Stimulated activated CD8-positive, alpha-beta memory T cell treated with anti-CD3 and anti-CD28 coated beads, Interleukin-7, amount 100 ng/mL, for 1 hour (primary cell): ENCODE results near the gene PTGES2.
"Not testable (repeated sequence)": the region's sequence is repeated elsewhere in the genome, so short reads cannot be mapped to it uniquely, and the experiment has no call there.

Experiments
- DNase-seq, 2 donors: peaks; one replicate each; pipeline ENCODE4 v3.0.0-alpha.2; 2020; ENCODE audit warnings: low read depth in 2 of 2

PTGES2 gene

DNA sequence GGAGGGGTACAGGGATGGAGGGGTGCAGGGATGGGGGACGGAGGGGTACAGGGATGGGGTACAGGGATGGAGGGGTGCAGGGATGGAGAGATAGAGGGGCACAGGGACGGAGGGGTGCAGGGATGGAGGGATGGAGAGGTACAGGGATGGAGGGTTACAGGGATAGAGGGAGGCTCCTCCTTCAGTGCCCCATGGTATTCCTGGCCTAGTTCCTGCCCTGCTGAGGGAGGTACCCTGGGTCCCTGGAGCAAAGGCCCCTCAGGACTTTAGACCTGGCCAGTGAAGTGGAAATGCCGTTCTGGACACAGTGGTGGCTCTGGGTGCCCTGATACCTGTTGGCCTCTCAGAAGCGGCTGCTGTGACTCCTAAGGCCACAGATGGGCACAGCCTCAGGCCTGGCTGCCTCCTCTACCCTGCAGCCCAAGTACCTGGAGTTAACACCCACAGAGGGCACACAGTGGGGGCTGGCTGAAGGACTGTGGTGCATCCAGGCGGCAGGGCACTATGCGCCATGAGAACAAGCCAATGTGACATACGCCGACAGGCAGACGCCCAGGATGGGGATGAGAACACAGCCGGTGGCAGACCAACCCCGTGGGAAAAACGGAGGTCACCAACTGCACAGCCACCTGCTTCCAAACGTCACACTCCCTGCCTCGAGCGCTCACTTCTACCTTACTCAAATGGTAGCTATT is 8.4 kb downstream of the PTGES2 start:
- no peak for DNase-seq

DNA sequence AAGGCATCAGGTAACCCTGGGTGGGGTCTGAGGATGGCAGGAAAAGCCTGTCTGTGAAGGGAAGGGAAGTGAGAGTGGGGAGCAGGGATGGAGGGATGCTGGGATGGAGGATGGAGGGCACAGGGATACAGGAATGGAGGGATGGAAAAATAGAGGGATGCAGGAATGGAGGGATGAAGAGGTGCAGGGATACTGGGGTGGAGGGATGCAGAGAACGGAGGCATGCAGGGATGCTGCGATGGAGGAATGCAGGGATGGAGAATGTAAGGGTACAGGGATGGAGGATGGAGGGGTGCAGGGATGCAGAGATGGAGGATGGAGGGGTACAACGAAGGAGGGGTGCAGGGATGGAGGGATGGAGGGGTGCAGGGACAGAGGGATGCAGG is 9.1 kb downstream of the PTGES2 start:
- DNase-seq: no peak

DNA sequence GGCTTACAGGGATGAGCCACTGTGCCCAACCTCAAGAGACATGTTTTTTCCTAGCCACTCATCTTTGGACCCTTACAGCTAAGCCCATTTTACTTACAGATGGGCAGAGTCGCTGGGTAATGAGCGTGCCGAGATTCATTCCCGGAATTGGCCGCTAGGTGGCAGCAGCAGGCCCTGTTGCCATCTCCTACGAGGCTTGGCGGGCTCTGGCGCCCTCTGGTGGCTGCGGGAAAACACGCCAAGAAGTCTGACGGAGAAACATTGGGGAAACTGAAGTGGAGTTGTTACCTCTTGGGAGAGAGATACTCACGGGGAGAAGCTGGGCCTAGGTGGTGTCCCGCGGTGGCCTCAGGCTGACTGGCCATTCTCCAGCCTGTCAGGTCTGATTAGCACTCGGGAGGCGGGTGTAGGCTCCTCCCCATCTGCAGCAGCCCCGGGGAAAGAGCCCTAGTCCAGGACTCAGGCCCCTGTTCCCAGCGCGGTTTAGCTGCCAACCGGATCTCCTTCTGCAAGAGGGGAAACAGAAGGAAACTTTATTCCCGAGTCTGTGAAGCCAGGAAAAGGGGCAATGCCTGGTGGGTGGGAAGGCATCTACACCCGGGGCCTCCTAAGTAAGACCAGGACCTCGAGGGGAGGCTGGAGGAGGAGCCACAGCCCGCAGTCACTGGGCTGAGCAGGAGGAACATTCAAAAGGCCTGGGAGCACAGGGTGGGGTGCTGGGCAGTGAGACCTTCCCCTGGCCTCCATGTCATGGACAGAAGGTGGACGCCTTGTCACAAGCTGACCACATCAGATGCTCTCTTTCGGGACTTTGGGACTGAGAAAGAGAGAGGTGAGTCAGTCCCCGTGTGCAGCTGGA is 9.7 kb downstream of the PTGES2 start:
- peak; percentile 92 to 99 for DNase-seq

GRCh38 chr9:128116104-128117083 is 11.1 kb downstream of the PTGES2 start:
- DNase-seq: no peak

- DNase-seq: no peak
Observed at GRCh38 chr9:128115187-128116103, 12.1 kb downstream of the PTGES2 start.

DNA sequence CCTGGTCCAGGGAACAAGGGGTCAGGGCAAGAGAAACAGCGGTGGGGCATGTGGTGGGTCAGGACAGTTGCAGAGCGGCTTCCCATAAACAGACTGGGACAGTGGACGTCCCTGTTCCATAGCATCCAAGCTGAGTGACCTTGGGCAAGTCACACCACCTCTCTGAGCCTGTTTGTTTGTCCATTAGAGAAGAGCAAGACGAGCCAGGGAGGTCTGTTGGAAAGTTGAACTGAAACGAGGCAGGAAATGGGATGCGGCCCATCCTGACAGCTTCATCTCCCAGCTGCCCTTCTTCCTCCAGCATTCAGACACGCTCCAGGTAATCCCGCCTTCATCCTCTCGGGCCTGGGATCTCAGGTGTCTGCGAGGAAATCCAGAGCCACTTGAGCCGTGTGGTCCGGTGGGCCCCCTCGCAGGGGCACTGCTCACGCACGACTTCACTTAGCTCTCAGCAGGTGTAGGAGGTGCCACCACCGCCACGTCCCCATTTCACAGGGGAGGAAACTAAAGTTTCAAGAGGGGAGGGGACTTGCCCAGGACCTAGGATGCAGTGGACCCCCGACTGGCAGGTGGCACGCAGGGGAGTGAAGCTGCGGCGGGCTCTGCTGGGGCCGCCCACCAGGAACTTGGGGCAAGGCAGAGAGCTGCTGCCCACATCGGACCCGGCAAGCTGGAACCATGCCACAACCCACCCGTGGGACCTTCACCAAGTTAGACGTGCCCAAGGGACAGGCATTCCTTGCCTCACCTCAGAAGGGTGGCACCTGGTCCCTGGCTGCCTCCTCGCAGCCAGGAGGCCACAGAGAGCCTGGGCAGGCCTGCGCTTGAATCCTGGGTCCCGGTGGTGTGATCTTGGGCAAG is 13.0 kb downstream of the PTGES2 start:
- DNase-seq: no peak

DNA sequence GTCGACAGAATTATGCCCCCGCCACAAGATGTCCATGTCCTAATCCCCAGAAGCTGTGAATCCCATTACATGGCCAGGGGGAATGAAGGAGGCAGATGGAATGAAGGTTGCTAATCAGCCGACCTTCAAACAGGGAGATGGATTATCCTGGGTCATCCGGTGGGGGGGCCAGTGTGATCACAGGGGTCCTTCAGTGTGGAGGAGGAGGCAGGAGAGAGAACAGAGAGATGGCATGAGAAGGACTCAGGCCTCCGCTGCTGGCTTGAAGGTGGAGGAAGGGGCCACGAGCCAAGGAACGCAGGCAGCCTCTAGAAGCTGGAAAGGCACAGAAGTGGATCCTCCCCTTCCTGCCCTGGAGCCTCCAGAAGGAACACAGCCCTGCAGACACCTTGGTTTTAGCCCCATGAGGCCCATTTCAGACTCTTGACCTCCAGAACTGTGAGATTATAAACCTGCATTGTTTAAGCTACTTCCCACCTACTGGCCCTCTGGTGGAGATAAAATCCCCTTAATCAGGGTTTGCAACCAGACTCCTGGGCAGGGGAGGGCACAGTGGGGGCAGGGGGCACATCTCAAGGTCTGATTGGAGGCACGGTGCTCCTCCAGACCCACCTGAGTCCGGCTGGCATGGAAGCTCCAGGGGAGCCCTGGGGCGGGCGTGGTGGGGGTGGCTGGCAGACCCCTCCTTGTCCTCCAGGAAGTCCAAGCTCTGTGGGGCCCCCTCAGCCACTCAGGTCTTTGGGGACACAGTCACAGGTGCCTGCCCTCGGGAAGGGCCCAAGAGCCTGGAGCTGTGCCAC is 13.8 kb downstream of the PTGES2 start:
- no peak for DNase-seq

DNA sequence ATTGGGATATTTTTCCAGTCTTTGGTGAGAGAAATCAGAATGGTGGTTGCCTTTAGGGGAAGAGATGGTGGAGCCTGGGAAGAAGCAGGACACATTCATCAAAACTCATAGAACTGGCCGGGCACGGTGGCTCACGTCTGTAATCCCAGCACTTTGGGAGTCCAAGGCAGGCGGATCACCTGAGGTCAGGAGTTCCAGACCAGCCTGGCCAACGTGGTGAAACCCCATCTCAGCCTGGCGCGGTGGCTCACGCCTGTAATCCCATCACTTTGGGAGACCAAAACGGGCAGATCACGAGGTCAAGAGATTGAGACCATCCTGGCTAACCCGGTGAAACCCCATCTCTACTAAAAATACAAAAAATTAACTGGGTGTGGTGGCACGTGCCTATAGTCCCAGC is 15.8 kb downstream of the PTGES2 start:
- DNase-seq: not testable (repeated sequence)

DNA sequence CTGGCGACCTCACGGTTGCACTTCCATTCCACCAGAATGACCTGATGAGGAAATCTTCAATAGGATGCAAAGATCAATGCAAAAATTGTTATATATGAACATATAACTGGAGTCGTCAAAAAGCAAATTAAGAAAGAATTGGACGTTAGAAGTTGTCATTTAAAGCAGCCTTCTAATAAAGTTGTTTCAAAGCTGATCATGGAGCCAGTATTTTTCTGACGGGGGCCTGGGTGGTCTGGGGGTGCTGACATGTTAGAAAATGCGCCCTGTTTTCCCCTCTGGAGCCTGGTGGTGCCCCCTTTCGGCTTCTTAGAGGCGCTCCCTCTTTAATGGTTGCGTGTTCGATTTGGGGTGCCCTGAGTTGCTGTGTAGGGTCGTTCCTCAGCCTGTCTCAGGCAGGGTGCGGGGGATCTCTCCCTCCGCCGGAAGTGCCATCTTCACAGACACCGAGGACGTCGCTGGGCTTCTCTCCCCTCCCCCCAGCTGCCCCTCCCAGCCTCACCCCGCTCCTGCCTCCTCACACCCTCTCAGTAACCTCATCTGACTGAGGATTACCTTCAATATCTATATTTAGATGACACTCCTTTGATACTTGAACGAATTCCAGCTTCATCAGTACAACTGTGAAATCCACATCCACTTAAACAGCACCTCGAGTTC is 18.3 kb downstream of the PTGES2 start:
- no peak for DNase-seq

GRCh38 chr9:128108269-128109049 is 19.1 kb downstream of the PTGES2 start:
- no peak for DNase-seq

DNA sequence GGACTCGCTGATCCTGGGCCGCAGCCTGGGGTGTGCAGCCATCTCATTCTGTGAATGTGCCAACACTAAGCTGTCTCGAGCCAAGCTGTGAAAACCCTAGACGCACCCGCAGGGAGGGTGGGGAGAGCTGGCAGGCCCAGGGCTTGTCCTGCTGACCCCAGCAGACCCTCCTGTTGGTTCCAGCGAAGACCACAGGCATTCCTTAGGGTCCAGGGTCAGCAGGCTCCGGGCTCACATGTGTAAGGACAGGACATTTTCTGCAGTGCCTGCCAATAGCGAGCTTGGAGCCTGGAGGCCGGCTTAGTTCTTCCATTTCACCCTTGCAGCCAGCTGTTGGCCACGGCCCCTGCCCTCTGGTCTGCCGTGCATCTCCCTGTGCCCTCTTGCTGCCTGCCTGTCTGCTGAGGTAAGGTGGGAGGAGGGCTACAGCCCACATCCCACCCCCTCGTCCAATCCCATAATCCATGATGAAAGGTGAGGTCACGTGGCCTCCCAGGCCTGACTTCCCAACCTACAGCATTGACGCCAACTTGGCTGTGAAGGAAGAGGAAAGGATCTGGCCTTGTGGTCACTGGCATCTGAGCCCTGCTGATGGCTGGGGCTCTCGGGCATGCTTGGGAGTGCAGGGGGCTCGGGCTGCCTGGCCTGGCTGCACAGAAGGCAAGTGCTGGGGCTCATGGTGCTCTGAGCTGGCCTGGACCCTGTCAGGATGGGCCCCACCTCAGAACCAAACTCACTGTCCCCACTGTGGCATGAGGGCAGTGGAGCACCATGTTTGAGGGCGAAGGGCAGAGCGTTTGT is 19.9 kb downstream of the PTGES2 start:
- no peak for DNase-seq

- DNase-seq: no peak
Observed at GRCh38 chr9:128106940-128107467, 20.5 kb downstream of the PTGES2 start.

GRCh38 chr9:128106181-128106939 is 21.2 kb downstream of the PTGES2 start:
- no peak for DNase-seq

GRCh38 chr9:128105538-128106175 is 21.9 kb downstream of the PTGES2 start:
- no peak for DNase-seq

- no peak for DNase-seq
Observed at GRCh38 chr9:128104171-128104618, 23.3 kb downstream of the PTGES2 start.
